RKO (cell line): Measurements from ENCODE around the gene ASB13.
"Not testable (repeated sequence)": the region's sequence is repeated elsewhere in the genome, so short reads cannot be mapped to it uniquely, and the experiment has no call there.

Source experiments
- DNase-seq: peaks from one replicate; pipeline ENCODE4 v3.0.0-alpha.2; 2016; ENCODE audit warnings: low spot score

Gene ASB13

GRCh38 chr10:5604961-5605360, 61.4 kb downstream of the ASB13 start:
- DNase-seq = no peak

DNA sequence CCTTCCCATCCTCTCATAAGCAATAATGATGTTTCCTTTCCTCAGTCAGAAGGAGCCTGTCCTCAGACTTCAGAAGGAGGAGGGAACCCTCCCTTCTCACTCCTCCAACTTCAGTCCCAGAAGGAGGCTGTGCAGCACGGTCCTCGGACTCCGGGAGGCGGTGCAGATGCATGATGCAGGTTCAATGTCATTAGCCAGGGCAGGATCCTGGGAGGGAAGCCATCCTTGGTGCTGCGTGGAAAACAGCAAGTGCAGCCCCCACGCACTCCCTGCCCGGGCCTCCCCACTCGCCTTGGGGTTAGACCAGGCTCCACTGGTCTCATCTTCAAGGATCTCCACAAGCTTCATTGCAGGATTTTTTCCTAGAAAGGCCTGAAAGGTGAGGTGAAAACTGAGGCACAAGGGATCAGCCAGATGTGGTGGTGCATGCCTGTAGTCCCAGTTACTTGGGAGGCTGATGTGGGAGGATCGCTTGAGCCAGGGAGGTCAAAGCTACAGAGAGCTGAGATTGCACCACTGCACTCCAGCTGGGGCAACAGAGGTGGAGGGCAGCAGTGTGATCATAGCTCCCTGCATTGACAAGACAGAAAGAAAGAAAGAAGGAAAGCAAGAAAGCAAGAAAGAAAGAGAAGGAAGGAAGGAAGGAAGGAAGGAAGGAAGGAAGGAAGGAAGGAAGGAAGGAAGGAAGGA, 62.0 kb downstream of the ASB13 start:
- no peak for DNase-seq

DNA sequence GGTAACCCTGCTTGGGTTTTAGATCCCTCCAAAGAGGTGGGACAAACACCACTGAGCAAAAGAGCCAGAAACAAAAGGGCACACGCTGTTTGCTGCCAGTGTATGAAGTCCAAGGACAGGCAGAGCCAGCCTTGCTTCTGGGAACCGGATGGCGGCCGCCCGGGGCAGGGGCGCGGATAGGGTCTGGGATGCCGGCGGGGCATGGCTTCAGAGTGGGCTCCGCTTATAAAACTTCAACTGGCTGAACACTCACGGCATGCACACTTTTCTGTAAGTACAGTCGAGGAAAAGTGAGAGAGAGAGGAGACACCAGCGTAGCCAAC, 62.6 kb downstream of the ASB13 start:
- no peak for DNase-seq

- no peak for DNase-seq
These were observed 63.1 kb downstream of the ASB13 start for GRCh38 chr10:5603091-5603847.

DNA sequence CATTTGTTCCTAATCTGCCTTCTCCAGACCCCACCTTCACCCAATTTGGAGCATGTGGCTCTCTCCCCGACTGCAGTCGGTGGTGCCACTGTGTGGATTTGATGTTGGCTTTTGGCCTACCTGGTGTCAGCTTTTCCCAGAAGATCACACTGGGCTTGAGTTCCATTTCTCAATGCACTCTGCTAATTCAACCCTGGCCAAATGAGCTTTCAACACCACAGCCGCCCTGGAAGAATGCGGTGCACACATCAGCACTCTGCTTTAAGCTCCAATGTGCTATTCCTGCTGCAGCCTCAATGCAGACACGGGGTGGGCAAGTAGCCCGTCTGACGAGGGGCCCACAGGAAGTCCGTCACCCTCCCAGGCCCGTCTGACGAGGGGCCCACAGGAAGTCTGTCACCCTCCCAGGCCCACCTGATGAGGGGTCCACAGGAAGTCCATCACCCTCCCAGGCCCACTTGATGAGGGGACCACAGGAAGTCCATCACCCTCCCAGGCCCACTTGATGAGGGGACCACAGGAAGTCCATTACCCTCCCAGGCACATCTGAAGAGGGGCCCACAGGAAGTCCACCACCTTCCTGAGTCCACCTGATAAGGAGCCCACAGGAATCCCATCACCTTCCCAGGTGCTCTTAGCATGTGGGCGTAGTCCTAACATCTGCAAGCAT, 64.4 kb downstream of the ASB13 start:
- no peak for DNase-seq

DNA sequence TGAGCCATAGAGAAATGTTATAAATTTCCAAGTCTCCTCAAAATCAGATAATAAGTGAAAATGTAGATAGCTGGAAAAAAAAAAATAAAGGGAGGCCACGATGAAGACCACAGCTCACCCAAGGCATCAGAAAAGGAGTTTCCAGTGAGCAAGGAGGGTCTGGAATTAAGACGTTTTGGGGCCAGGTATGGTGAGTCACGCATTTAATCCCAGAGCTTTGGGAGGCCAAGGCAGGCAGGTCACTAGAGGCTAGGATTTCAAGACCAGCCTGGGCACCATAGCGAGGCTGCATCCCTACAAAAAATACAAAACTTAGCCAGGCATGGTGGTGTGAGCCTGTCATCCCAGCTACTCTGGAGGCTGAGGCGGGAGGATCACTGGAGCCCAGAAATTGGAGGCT, 65.5 kb downstream of the ASB13 start:
- DNase-seq = no peak

DNA sequence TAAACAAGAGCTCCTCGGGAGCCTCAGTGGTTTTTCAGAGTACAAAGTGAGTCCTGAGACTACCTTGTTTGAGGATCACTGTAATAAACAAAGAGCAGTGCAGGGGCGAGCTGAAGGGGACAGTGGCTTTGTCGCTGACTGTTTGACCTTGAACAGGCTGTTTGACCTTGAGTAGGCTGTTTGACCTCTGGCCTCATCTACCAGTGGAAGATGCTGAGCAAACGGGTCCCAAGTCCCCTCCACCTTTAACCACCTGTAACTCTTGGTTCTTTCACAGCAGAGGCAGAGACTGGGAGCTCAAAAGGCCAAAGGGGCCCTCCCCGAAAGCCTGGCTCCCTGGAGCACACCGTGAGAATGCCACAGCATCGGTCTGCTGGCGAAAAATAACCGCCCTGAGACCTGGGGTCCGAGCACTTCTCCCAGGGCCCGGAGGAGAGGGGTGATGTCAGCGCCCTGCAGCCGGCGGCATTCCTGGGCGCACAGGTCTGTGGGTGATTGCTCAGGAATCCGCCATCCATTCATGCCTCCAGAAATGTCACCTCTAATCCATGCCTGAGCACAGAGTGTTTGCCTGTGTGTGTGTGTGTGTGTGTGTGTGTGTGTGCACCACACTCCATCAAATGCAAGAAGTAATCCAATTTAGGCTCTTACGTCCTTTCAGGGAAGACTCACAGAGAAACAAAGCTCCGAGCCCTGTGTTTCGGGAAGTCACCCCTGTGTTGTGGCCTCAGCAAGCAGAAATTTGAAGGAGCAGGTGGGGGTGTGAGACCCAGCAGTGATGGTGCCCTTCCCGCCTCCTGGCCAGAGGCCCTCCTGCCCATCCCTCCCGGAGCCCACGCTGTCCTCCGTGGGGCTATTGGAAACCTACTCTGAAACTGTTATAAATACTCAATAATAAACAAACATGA, 66.5 kb downstream of the ASB13 start:
- DNase-seq = no peak

DNA sequence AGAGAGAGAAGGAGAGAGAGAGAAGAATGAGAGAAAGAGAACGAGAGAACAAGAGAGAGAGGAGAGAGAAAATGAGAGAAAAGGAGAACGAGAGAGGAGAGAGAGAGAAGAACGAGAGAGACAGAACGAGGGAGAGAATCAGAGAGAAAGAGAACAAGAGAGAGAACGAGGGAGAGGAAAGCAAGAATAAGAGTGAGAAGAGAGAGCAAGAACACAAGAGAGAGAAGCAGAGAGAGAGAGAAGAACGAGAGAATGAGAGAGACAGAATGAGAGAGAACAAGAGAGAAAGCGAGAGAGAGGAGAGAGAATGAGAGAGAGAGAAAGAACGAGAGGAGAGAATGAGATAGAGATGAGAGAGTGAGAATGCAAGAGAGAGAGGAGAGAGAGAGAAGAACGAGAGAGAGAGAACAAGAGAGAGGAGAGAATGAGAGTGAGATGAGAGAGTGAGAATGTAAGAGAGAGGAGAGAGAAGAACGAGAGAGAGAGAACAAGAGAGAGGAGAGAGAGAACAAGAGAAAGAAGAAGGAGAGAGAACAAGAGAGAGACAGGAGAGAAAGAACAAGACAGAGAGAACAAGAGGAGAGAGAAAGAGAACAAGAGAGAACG, 68.2 kb downstream of the ASB13 start:
- DNase-seq = no peak

DNA sequence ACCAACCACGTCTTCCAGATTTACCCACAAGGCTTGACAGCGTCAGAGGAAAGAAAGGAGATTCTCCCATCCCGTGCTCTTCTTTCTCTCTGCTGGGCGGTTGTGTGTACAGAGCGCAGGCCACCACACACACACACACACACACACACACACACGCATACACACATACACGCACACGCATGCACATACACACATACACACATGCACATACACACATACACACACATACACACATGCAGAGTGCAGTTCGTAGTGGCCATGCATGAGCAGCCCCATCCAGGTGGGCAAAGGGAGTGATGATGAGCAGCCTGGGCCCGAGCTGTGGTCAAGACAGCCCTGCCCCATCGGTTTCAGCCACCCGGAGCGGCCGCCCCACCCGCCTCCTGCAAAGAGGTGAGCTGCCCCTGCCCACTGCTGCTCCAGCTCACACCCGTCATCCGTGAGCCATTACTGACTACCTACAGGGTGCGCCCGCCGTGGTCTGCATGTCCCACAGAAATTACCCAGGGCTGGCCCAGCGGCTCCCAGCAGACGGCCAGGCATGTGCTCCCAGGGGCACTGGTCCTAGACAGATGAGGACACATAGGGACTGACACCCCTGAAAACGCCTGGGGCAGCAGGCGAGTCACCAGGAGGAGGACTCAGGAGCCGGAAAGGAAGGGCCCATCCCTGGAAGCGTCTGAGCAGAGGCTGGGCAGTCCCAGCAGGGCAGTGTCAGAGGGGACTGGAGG, 69.6 kb downstream of the ASB13 start:
- no peak for DNase-seq

- DNase-seq = peak; percentile 86
These were observed 70.4 kb downstream of the ASB13 start for GRCh38 chr10:5595994-5596471.

DNA sequence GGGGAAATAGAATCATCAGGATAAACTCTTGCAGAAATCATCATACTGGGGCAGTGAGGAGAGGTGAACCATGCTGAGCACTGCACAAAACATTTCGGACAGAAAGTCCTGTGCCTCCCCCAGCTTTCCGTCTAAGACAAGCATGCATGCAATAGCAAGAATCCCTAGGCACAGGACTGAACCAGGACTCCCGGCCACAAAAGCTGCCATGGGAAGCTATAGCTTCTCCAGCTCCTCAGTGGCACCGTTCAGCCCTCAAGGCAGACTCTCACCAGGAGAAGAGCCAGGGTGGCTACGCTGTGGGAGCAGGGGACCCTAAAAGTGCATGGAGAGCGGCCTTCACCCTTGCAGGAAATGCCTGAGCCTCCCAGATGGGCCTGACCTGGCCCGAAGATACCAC, 70.8 kb downstream of the ASB13 start:
- DNase-seq = no peak

GRCh38 chr10:5595095-5595494, 71.3 kb downstream of the ASB13 start:
- DNase-seq = no peak

- DNase-seq = no peak
These were observed 71.9 kb downstream of the ASB13 start for GRCh38 chr10:5594271-5595049.

DNA sequence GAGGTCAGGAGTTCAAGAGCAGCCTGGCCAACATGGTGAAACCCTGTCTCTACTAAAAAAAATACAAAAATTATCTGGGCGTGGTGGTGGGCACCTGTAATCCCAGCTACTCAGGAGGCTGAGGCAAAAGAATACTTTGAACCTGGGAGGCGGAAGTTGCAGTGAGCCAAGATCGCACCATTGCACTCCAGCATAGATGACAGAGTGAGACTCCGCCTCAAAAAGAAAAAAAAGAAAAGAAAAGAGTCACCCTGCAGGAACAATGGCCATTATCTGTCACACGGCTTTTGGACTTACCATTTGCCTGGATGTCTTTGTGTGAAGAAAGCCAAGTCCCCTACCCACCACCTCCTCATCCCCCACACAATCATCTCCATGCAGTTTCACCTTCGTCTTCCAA, 73.0 kb downstream of the ASB13 start:
- DNase-seq = not testable (repeated sequence)

GRCh38 chr10:5592070-5592469, 74.3 kb downstream of the ASB13 start:
- no peak for DNase-seq

DNA sequence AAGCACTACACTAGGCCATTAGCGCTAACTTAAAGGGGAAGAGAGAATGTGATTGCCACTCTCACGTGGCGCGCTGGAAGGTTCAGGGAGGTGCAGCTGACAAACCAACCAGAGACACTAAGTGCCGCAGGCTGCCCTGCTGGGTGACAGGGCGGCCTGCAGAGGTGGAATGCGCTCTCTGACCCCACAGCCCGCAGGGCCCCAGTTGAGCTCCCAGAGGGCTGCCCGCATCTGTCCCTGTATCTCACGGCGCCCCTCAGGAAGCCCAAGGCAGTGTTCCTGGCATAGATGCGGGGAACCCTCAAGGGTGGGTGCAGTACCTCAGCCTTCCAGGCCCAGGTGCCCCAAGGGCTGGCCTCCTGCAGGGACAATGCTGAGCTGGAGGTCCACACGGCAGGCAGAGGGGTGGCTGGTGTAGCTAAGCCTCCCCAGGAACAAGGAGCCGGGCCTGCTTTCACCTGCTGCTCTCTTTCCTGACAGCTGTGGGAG, 75.0 kb downstream of the ASB13 start:
- no peak for DNase-seq

GRCh38 chr10:5590816-5591215, 75.6 kb downstream of the ASB13 start:
- DNase-seq = no peak

- no peak for DNase-seq
These were observed 76.5 kb downstream of the ASB13 start for GRCh38 chr10:5589661-5590511.

- no peak for DNase-seq
These were observed 77.3 kb downstream of the ASB13 start for GRCh38 chr10:5589011-5589660.
